GM21423 (cell line): ENCODE measurements around the gene TNFRSF14.
"Not testable (repeated sequence)": the region's sequence is repeated elsewhere in the genome, so short reads cannot be mapped to it uniquely, and the experiment has no call there.

Experiments
- ATAC-seq: cut with Tn5 transposase; IDR thresholded peaks from one replicate; pipeline ENCODE4 v1.9.1; 2021; ENCODE audit warnings: mild to moderate bottlenecking, moderate library complexity; ENCODE audit not compliant: unreplicated experiment

The TNFRSF14 gene

DNA sequence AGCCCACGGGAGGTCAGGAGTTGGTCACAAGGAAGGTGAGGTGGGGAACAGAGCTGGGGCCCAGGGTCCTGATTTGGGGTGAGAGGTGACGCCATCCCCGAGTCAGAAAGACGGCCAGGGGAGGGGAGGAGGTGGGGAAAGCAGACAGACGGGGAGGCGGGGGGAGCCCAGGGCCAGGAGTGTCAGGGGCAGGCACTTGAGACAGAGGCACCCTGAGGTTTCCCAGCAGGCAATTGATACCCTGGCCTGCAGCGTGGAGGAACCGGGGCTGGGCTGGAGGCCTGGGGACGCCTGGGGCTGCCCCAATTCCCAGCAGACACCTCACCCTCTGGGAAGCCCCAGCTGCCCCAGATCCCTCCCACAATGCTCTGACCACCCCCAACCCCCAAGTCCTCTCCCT lies 3.1 kb upstream of the TNFRSF14 start:
- not testable (repeated sequence) for ATAC-seq

DNA sequence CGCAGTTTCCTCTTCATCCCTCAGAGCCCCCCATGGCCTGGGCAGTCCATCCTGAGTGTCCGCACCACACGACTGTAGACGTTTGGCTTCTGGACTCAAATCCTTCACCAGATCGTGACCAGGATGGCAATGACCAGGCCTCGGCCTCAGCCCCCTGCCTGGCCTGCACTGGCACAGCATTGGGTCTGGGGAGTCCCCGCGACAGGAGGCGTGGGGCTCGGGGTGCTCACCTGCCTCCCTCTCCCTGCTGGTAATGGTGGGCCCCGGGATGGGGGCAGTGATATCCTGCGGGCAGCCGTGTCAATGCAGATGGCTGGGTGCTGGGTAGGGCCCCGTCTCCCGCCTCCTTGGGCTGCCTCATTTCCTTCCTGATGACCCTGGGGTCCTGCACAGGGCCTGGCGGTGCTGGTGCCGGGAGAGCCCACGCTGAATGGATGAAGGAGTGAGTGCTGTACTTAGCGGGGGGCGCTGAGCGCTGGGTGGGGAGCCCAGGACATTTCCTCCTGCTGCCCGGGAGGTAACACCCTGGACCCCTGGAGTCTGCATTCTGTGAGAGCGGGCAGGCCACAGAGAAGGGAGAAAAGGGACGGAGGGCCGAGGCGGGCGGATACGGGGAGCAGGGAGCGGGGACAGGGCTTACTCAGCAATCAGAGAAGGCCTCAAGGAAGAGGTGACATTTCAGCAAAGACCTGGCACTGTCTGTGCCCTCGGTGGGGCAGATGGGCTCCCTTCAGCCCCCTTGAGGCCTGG lies 2.1 kb upstream of the TNFRSF14 start:
- no peak for ATAC-seq

DNA sequence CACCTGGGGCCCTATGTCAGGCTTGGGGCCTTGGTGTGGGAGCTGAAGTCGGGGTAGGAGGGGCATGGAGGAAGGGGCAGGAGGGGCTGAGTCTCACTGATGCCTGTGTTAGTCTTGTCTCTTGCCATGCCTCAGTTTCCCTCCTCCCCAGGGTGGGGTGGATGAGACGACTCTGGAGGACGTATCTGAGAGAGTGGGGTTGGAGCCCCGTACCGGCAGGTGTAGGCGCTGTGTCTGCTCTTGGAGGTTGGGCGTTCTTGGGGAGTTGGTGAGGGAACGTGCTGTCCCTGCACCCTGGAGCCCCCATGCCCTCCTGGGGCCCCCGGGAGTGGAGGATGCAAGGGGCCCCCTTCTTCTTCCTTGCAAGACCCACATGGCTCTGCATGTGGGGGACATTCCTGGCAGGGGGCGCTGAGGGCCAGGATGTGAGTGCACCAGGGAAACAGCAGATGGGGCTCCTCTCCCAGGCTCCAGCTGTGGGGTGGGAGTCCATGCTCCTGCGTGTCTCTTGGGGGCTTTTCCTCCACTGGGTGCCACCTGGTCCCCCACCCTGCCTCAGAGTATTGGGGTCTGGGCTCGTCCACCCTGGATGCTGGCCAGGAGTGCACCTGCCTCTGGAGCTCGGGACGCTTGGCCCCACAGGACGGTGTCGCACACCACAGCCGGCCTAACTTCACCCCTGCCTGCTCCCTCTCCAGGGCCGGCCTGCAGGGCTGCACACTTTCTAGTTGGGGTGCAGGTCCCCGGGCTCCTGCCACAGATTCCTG lies 1.4 kb upstream of the TNFRSF14 start:
- ATAC-seq, result no peak

DNA sequence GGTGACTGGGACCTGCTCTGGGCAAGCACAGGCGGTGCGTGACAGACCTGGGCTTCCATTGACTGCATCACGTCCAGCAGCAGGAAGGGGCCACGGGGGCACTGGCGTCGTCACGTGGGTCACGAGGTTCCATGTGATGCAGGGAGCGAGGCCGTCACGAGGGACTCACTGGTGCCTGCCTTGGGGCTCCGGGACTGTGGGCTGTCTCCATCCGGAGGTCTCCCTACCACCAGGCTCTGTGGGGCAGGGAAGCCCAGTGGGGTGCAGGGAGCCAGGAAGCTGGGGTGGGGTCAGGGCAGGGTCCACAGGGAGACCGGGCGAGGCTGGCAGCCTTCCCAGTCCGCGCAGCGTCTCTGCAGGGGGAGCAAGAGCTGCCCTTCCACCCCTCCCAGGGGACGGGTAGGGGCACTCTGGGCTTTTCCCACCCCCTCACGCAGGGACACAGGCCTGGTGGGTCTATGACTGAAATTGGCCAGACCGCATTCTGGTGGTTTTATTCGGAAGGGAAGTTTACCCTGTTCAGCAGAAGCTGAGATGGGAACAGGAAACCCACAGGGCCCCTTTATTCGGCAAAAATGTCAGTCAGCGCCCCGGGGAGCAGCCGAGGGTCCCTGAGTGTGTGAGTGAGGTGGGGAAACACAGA lies 416 bp upstream of the TNFRSF14 start:
- ATAC-seq, result peak; percentile 37

DNA sequence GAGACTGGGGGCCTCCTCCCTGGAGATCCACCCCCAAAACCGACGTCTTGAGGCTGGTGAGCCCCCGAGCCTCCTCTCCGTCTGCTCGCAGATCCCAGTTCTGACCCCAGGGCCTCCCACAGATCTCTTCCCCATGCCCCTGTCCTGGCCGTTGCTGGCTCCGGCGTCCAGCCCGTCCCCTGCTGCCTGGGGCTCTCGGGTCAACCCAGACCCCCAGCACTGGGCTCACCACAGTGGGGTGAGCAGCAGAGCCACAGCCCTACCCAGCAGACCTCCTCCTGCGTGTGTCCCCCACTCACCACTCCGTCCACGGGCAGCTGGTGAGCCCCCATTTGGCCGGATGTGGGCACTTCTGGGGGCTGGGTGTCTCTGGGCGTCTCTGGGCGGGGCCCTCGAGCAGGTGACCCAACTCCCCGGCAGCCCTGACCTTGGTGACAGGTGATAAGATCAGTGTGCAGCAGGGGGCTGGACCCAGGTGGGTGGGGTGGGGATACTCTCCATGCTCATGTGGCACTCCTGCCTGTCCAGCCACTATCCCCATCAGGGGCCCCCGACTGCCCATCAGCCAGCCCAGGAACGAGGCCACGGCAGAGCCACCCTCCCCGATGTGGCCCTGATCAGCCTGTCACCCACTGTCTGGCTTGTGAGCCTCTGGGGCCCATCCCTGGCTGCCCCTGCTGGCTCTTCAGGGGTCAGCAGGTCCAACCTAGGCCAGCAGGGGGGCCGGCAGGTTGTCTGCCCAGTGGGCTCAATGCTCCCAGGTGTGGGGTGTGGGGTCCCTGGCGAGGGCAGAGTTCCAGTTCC lies 709 bp downstream of the TNFRSF14 start:
- peak; percentile 23 for ATAC-seq

DNA sequence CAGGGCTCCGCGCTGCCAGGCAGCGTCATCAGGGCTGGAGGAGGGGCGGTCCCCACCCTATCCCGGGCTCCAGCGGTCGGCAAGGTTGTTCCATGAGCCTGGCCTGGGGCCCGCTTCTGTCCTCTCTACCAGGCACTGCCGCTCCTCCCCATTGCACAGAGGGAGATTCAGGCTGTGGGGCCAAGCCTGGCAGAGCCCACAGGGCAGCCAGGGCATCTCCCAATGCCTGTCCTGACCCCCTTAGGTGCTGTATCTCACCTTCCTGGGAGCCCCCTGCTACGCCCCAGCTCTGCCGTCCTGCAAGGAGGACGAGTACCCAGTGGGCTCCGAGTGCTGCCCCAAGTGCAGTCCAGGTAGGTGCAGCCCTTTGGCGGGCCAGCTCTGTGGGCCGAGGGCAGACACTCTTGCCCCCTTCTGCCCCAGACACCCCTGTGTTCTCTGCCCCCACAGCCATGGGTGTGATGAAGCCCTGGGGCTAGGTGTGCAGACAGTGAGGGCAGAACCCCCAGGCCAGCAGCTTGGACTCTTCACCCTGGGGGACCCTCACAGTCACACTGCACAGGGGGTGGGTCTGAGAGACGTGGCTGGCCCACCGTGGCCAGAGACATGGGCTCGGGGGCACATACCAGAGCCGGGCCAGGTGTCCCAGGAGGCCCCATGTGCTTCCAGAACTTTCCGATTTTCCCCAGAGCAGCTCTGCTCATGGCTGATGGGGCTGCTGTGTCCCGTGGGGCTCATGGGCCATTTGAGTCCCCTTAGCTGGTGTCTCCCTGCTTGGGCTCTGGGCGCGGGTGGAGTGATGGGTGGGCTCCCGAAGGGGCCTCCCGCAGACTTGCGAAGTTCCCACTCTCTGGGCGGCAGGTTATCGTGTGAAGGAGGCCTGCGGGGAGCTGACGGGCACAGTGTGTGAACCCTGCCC lies 1.6 kb downstream of the TNFRSF14 start:
- ATAC-seq, result no peak

DNA sequence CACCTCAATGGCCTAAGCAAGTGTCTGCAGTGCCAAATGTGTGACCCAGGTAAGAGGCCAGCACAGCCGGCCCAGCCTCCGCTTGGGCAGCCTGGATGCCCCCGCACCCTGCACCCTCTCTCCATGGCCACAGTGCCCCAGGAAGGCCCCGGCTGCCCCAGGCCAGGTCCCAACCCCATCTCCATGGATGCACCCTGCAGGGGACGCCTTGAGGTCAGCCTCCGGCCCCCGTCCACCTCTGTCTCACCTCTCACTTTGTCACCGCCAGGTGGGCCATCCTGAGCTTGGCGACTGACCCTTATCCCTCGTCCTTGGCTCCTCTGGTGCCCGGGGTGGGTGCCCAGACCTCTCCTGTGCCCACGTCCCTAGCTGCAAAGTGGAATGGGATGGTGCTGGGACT lies 2.2 kb downstream of the TNFRSF14 start:
- no peak for ATAC-seq

DNA sequence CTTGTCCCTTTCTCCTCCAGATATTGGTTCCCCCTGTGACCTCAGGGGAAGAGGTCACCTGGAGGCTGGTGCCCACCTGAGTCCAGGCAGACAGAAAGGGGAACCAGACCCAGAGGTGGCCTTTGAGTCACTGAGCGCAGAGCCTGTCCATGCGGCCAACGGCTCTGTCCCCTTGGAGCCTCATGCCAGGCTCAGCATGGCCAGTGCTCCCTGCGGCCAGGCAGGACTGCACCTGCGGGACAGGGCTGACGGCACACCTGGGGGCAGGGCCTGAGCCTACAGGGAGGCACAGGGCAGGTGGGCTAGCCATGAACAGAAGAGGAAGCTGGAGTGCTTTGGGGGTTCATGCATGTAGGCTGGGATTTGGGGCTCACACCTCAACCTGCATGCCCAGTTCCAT lies 2.7 kb downstream of the TNFRSF14 start:
- no peak for ATAC-seq

DNA sequence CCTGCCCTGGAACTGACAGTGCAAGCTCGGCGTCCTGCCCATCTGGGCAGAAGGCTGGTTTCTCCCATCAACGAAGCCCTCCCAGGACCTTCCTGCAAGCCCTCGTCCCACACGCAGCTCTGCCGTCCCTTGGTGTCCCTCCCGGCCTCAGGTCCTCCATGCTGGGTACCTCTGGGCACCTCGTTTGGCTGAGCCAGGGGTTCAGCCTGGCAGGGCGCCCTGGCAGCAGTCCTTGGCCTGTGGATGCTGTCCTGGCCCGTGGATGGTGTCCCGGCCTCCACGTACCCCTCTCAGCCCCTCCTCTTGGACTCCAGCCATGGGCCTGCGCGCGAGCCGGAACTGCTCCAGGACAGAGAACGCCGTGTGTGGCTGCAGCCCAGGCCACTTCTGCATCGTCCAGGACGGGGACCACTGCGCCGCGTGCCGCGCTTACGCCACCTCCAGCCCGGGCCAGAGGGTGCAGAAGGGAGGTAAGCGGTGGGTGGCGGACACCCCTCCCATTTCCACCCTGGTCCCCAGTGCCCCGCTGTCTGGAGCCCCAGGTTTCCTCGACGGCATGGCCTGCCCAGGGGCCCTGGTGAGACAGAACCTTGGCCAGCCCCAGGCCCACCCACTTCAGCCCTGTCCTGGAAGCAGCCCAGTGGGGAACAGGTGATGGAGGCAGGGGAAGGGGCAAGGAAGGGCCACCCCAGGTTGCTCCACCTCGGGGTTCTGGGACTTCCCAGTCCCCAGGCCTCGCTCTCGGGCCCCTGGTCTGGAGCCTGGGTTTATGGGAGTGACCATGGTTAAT lies 3.5 kb downstream of the TNFRSF14 start:
- ATAC-seq, result no peak

DNA sequence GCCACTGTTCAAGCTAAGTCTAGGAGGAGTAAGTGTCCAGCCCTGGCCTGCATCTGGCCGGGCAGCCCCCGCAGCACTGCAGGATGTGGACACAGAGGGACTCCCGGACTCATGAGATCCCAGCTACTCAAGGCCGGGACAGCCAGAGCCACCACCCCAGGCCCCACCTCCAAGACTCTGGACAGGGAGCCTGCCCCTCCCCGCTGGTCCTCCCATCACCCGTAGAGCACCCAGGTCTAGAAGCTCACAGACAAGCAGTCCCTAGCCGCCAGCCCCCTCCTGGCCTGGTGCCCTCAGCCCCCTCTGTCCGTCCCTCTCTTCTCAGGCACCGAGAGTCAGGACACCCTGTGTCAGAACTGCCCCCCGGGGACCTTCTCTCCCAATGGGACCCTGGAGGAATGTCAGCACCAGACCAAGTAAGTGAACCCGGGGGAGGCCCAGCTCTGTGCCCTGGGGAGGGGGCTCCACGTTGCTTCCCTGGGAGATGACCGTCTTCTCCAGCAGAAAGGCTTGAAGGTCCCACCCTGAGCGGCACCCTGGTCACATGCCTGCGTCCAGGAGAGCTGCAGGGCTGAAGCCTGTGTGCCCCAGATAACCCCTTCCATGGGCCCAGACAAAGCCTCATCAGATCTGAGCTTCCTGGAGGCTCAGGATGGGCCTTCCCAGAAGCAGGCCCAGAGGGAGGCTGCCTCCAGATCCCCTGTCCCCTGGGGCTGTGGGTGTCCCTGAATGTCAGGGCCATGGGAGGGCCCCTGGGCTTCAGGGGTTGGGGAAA lies 4.3 kb downstream of the TNFRSF14 start:
- no peak for ATAC-seq

DNA sequence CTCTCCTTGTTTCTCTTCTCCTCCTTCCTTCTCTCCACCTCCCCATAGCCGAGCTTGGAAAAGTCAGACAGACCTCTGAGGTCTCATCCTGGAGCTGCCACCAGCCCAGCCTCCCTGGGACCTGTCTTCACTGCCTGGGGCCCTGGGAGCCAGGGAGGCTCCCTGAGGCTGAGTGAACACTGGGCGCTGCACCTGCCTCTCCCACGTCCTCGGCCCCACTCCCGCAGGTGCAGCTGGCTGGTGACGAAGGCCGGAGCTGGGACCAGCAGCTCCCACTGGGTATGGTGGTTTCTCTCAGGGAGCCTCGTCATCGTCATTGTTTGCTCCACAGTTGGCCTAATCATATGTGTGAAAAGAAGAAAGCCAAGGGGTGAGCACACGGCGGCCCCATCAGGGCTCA lies 5.3 kb downstream of the TNFRSF14 start:
- no peak for ATAC-seq

DNA sequence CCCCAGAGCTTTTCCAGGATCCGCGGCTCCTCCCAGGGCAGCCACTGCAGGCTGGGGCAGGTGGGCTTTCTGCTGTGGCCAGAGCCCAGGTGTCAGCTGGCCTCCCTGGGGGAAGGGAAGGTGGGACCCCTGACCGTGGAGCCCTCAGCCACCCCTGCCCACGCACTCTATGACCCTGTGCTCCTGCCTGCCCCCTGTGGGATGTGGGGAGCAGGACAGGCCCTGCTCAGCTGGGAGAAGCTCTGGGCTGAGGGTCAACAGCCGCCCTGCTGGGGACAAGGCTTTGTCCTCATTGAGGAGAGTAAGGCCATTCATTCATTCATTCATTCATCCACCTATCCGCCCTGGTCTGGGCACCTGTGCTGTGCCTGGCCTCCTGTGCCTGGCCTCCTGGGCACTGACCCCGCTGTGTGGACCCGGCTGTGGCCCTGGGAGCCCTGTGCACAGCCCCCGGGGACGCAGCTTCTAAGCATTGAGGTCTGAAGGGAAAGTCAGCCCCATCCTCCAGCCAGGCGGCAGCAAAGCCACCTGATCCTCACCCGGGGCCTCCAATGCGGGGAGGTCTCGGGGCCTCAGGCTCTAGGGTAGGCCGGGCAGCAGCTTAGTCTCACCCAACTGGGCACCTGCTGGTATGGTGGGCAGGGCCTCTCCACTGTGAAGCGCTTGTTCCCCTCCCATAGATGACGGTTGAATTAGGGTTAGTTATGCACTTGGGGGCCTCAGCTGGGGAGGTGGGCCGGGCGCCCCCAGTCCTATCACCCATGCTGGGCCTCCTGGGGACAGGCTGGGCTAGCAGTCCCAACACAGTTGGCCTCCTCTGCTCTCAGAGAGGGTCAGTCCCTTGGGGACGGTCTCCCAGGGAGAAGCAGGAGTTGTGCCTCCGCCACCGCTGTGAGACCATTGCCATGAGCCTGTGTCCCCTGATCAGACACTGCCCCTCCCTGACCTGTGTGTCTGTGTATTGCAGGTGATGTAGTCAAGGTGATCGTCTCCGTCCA lies 6.0 kb downstream of the TNFRSF14 start:
- ATAC-seq, result no peak

DNA sequence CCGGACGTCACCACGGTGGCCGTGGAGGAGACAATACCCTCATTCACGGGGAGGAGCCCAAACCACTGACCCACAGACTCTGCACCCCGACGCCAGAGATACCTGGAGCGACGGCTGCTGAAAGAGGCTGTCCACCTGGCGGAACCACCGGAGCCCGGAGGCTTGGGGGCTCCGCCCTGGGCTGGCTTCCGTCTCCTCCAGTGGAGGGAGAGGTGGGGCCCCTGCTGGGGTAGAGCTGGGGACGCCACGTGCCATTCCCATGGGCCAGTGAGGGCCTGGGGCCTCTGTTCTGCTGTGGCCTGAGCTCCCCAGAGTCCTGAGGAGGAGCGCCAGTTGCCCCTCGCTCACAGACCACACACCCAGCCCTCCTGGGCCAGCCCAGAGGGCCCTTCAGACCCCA lies 7.0 kb downstream of the TNFRSF14 start:
- no peak for ATAC-seq

DNA sequence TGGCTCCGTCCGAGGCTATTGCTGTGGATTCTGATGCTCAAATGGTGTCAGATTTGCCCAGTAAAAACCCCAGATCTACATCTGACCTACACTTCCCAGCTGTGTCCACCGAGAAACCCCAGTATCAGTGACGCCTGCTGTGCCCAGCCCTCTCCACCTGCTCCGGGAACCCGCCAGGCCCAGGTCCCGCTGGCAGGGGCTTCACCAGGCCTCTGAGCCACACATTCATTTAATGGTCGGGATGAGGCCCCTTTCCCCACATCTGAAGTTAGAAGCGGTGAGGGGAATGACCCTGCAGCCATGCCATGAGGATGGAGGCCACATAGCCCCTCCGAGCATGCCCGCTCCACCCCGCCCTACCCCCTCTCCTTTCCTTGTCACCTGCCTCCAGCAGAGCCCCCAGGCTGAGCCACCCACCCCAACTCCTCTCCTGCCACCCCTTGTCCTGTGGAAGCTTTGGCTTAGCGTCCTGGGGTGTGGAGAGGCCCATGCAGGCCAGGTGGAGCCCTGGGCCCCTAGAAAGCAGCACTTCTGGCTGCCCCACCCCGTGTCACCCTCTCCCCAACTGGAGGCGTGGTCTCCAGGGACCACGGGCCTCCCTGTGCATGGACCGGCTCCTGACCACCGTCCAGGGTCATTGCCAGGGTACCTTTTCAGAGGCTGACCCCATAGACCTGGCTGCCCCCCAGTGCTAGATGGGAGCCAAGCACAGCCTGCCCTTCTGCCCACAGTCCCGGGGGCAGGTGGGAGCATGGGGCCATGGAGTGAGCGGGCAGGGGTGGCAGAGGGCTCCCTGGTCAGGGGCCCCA lies 8.0 kb downstream of the TNFRSF14 start:
- ATAC-seq, result no peak

DNA sequence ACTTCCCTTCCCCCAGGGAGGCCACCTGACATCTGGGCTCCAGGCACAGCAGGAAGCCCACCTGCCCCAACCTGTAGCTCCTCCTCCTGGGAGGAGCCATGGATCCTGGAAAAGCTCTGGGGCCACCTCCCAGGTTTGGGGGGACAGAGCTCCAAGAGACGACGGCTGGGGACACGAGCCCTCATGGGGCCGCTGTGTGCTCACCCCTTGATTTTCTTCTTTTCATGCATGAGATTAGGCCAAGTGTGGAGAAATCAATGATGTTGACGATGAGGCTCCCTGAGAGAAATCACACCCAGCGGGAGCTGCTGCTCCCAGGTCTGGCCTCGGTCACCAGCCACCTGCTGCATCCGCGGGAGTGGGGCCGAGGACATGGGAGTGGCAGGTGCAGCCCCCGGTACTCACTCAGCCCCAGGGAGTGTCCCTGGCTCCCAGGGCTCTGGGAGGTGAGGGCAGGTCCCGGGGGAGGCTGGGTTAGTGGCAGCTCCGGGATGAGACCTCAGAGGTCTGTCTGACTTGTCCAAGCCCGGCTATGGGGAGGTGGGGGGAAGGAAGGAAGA lies 8.7 kb downstream of the TNFRSF14 start:
- no peak for ATAC-seq
